Endothelial cell of umbilical vein (primary cell): ENCODE results near the gene CCDC60. TPM values are rescaled to one million over a fixed set of nuclear protein-coding genes. Genes with fewer than 3 reads are reported as not detected.

Source experiments
- BruUV-seq: library from RNA; stranded (reverse); fragments of 400-500 nt; replicated peaks from 2 replicates; lab custom pipeline; 2021; lab: Mats Ljungman, UMichigan
- CTCF ChIA-PET: fragments of 300-600, 350-600 bp; sonication (Branson Sonifier 250); formaldehyde crosslinking; loops from one replicate; lab custom pipeline; 2021; ENCODE audit warnings: antibody characterized with exemption, inconsistent platforms; lab: Charles Lee
- POLR2A ChIA-PET: fragments of 300-600, 350-600 bp; sonication (Branson Sonifier 250); formaldehyde crosslinking; loops from one replicate; lab custom pipeline; 2021; ENCODE audit warnings: antibody characterized with exemption, inconsistent platforms; lab: Charles Lee
- DNase-seq: peaks from one replicate; pipeline ENCODE4 v3.0.0-alpha.2; 2011; ENCODE audit warnings: low read depth, low spot score
- FAIRE-seq: peaks from 2 replicates; lab custom pipeline; 2011; peaks lifted over from hg19 to GRCh38; lab: Jason Lieb, UNC
- H2AFZ ChIP-seq: 2 replicates; pipeline ENCODE4 v1.6.0; 2012; ENCODE audit warnings: low read depth, low read length, control low read depth, inconsistent platforms
- H3K27ac ChIP-seq: 2 replicates; pipeline ENCODE4 v1.5.1; 2011; ENCODE audit warnings: low read depth, mild to moderate bottlenecking, control low read depth, low read length, moderate library complexity; ENCODE audit not compliant: insufficient read depth
- H3K27me3 ChIP-seq, 2 experiments: 2 replicates each; pipeline versions ENCODE4 v1.6.0 to v1.6.1; 2011; ENCODE audit warnings: low read length in 2 of 2, mixed read lengths in 1 of 2; ENCODE audit not compliant: control insufficient read depth in 2 of 2, insufficient read depth in 2 of 2
- H3K36me3 ChIP-seq, 2 experiments: 2 replicates in 1 of 2; 3 replicates in 1 of 2; pipeline ENCODE4 v1.5.1; 2011; ENCODE audit warnings: low read length in 2 of 2, mild to moderate bottlenecking in 1 of 2, moderate library complexity in 1 of 2; ENCODE audit not compliant: control insufficient read depth in 2 of 2, insufficient read depth in 2 of 2; ENCODE audit errors: extremely low read depth in 1 of 2
- H3K4me1 ChIP-seq: 3 replicates; pipeline ENCODE4 v1.5.1; 2011; ENCODE audit warnings: mild to moderate bottlenecking, low read length; ENCODE audit not compliant: control insufficient read depth, insufficient read depth; ENCODE audit errors: extremely low read depth
- H3K4me2 ChIP-seq: 2 replicates; pipeline ENCODE4 v1.6.1; 2011; ENCODE audit warnings: low read length, control low read depth, mixed read lengths; ENCODE audit not compliant: insufficient read depth
- H3K4me3 ChIP-seq, 3 experiments: fragments of 200-600 bp in 1 of 3; sonication (generic), shearing (Covaris generic) in 1 of 3; replicated peaks in 1 of 3; 2 replicates each; pipeline ENCODE4 v1.5.1; 2011 to 2016; ENCODE audit warnings: control low read depth in 3 of 3, low read length in 3 of 3, mild to moderate bottlenecking in 2 of 3, inconsistent platforms in 1 of 3, low read depth in 1 of 3, moderate library complexity in 1 of 3; ENCODE audit not compliant: insufficient read depth in 1 of 3
- H3K79me2 ChIP-seq: 2 replicates; pipeline ENCODE4 v1.6.0; 2012; ENCODE audit warnings: low read length, inconsistent platforms; ENCODE audit not compliant: control insufficient read depth, insufficient read depth
- H3K9ac ChIP-seq: replicated peaks from 2 replicates; pipeline ENCODE3; 2011; ENCODE audit warnings: low read length, control low read depth; ENCODE audit not compliant: insufficient read depth; ENCODE audit errors: extremely low read depth
- H3K9me1 ChIP-seq: replicated peaks from 3 replicates; pipeline ENCODE4 v1.6.0; 2011; ENCODE audit warnings: mild to moderate bottlenecking, low read length; ENCODE audit not compliant: control insufficient read depth, insufficient read depth; ENCODE audit errors: extremely low read depth
- H3K9me3 ChIP-seq: replicated peaks from 2 replicates; pipeline ENCODE4 v1.5.1; 2012; ENCODE audit warnings: low read length, inconsistent platforms; ENCODE audit not compliant: control insufficient read depth, insufficient read depth
- H4K20me1 ChIP-seq: replicated peaks from 2 replicates; pipeline ENCODE3; 2011; ENCODE audit warnings: mild to moderate bottlenecking, low read length; ENCODE audit not compliant: control insufficient read depth, insufficient read depth; ENCODE audit errors: extremely low read depth
- EZH2 ChIP-seq: IDR thresholded peaks from 2 replicates; pipeline ENCODE4 v1.6.1; 2012; ENCODE audit warnings: borderline replicate concordance, low read depth, mild to moderate bottlenecking, moderate library complexity, low read length, inconsistent platforms; ENCODE audit not compliant: severe bottlenecking
- FOS ChIP-seq: IDR thresholded peaks from 2 replicates; pipeline ENCODE4 v1.6.1; 2011; ENCODE audit warnings: mild to moderate bottlenecking, low read length, moderate library complexity, borderline replicate concordance; ENCODE audit not compliant: insufficient read depth
- GATA2 ChIP-seq: IDR thresholded peaks from 2 replicates; pipeline ENCODE4 v1.7.0; 2011; ENCODE audit warnings: low read depth, mild to moderate bottlenecking, moderate library complexity, mixed read lengths, low read length; ENCODE audit not compliant: insufficient read length, insufficient read depth
- JUN ChIP-seq: IDR thresholded peaks from 2 replicates; pipeline ENCODE4 v1.6.1; 2011; ENCODE audit warnings: borderline replicate concordance, low read depth; ENCODE audit not compliant: insufficient read length, insufficient read depth
- MYC ChIP-seq: IDR thresholded peaks from one replicate; pipeline ENCODE4 v1.6.1; 2011; ENCODE audit warnings: mild to moderate bottlenecking, low read depth, low read length
- POLR2A ChIP-seq: IDR thresholded peaks from 2 replicates; pipeline ENCODE4 v1.6.1; 2012; ENCODE audit warnings: low read depth, mild to moderate bottlenecking, control low read depth, low read length
- POLR2AphosphoS5 ChIP-seq: IDR thresholded peaks from 2 replicates; pipeline ENCODE4 v1.6.1; 2012; ENCODE audit warnings: low read depth, mild to moderate bottlenecking, control low read depth, low read length, moderate library complexity; ENCODE audit not compliant: insufficient read depth
- dilution Hi-C: fragments of 300-500 bp; cut with MboI; formaldehyde crosslinking; loops from one replicate; pipeline ENCODE4 v1.15.0; 2019; ENCODE audit warnings: low sequenced_read_pairs; ENCODE audit not compliant: extremely low pct_ligation_motif_present
- intact Hi-C: fragments of 100-400 bp; cut with micrococcal nuclease; formaldehyde crosslinking; loops from one replicate; pipeline ENCODE4 v1.10.0; 2022
- polyA plus RNA-seq, 4 experiments: library from polyadenylated mRNA; depleted of rRNA in 3 of 4; stranded (reverse) in 3 of 4; unstranded in 1 of 4; fragments of >200 nt; gene quantifications; 2 replicates each; pipeline versions ENCODE4 v1.2.1 to v1.2.3, GENCODE V29; 2011 to 2012; ENCODE audit warnings: missing spikeins in 1 of 4
- total RNA-seq: library from RNA; stranded (reverse); gene quantifications from 2 replicates; pipeline ENCODE4 v1.2.3, GENCODE V29; 2021
- TF ChIP-seq, protein P1 (sequence below): IDR thresholded peaks from 2 replicates; pipeline ENCODE4 v1.6.1; 2011; ENCODE audit not compliant: insufficient read depth, insufficient read length
- TF ChIP-seq, protein P2 (sequence below), 2 donors: IDR thresholded peaks; 1 replicate in 1 of 2; 2 replicates in 1 of 2; pipeline ENCODE4 v1.5.1; 2011; ENCODE audit warnings: low read length in 2 of 2, mild to moderate bottlenecking in 2 of 2, moderate library complexity in 2 of 2, control low read depth in 1 of 2, inconsistent platforms in 1 of 2, low read depth in 1 of 2; ENCODE audit not compliant: insufficient read depth in 1 of 2; ENCODE audit errors: extremely low read depth in 1 of 2

Gene CCDC60
- total and polyA plus RNA-seq, 2 donors (not counting 3 experiments of a cell fraction or from before 2014, with no cell fraction given) = not detected

DNA sequence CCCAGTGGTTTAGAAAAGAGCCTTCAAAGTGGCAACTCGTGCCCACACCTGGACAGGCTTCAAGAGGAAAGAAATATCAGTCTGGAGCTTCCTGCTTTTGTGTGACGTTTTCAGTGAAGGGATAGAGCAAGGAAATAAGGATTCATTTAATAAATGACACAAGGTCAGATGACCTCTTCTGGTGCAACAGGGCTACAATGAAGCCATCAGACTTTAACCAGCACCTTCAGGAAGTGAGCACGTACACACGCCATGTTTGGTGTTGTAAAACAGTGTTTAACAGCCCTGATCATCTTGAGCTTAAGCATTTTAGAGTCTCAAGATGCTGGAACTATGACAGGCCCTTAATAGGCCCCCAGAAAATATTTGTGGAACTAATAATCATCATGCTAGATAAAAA, 59.1 kb downstream of the CCDC60 start:
- DNase-seq (no peak), FAIRE-seq (no peak)
- Histone ChIP-seq H3K27ac (no peak overlapping the region), H3K36me3 (no peaks in the 10 kb centered on the region), H3K4me1 (no peaks in the 10 kb centered on the region), H3K4me3 (no peak overlapping the region), H4K20me1 (no peaks in the 10 kb centered on the region), H3K9me3 (no peaks in the 10 kb centered on the region), H2AFZ (no peak overlapping the region), H3K27me3 (no peaks in the 10 kb centered on the region), H3K4me2 (no peak overlapping the region), H3K9me1 (no peaks in the 10 kb centered on the region), H3K9ac (no peak overlapping the region), H3K79me2 (no peaks in the 10 kb centered on the region)
- POLR2A ChIA-PET = no interaction called here
- dilution Hi-C loops = no loop called here
- BruUV-seq = no TSS peak
- intact Hi-C loops = no loop called here
- CTCF ChIA-PET = interaction anchor here (1.1 kb wide), 1 partner anchor 19 kb away, joined by 3 read pairs; no protein-coding TSS in a partner anchor
- TF ChIP-seq, protein P1, sequence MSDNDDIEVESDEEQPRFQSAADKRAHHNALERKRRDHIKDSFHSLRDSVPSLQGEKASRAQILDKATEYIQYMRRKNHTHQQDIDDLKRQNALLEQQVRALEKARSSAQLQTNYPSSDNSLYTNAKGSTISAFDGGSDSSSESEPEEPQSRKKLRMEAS = no peak
- TF ChIP-seq, protein P2, sequence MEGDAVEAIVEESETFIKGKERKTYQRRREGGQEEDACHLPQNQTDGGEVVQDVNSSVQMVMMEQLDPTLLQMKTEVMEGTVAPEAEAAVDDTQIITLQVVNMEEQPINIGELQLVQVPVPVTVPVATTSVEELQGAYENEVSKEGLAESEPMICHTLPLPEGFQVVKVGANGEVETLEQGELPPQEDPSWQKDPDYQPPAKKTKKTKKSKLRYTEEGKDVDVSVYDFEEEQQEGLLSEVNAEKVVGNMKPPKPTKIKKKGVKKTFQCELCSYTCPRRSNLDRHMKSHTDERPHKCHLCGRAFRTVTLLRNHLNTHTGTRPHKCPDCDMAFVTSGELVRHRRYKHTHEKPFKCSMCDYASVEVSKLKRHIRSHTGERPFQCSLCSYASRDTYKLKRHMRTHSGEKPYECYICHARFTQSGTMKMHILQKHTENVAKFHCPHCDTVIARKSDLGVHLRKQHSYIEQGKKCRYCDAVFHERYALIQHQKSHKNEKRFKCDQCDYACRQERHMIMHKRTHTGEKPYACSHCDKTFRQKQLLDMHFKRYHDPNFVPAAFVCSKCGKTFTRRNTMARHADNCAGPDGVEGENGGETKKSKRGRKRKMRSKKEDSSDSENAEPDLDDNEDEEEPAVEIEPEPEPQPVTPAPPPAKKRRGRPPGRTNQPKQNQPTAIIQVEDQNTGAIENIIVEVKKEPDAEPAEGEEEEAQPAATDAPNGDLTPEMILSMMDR (IDR thresholded peaks at IDR 0.05; ENCODE audit: extremely low read depth in 1 of 2, insufficient read depth in 1 of 2, low read depth in 1 of 2, low read length in 2 of 2) = no peak
- no peak for TF ChIP-seq POLR2A
- no peak for TF ChIP-seq POLR2AphosphoS5
- TF ChIP-seq JUN = no peak
- TF ChIP-seq MYC = no peak
- no peak for TF ChIP-seq GATA2
- no peak for TF ChIP-seq EZH2
- no peak for TF ChIP-seq FOS
